Esophagus (tissue), 2 donors: Measurements from ENCODE around the gene HEMK1. TPM values are rescaled to one million over a fixed set of nuclear protein-coding genes. Genes with fewer than 3 reads are reported as not detected.

Experiments
- H3K27ac ChIP-seq, 2 donors: one replicate each; pipeline ENCODE4 v1.5.1; 2013; ENCODE audit warnings: low read depth in 2 of 2, mild to moderate bottlenecking in 2 of 2, inconsistent platforms in 1 of 2, low read length in 1 of 2, moderate library complexity in 1 of 2
- H3K27me3 ChIP-seq, 2 donors: one replicate each; pipeline ENCODE4 v1.6.1; 2013; ENCODE audit warnings: low read length in 2 of 2, control low read depth in 1 of 2, mild to moderate bottlenecking in 1 of 2; ENCODE audit not compliant: insufficient read depth in 2 of 2, control insufficient read depth in 1 of 2
- H3K36me3 ChIP-seq, 2 donors: one replicate each; pipeline ENCODE4 v1.6.1; 2013; ENCODE audit warnings: low read length in 1 of 2; ENCODE audit not compliant: control insufficient read depth in 2 of 2, insufficient read depth in 2 of 2
- H3K4me1 ChIP-seq, 2 donors: one replicate each; pipeline ENCODE4 v1.6.1; 2013; ENCODE audit warnings: low read length in 1 of 2; ENCODE audit not compliant: control insufficient read depth in 2 of 2, insufficient read depth in 2 of 2
- H3K4me3 ChIP-seq, 2 donors: one replicate each; pipeline ENCODE4 v1.5.1; 2013; ENCODE audit warnings: low read length in 2 of 2, mild to moderate bottlenecking in 2 of 2, low read depth in 1 of 2, moderate library complexity in 1 of 2
- H3K9me3 ChIP-seq, 2 donors: one replicate each; pipeline ENCODE4 v1.6.1; 2013; ENCODE audit warnings: mild to moderate bottlenecking in 2 of 2, low read depth in 1 of 2, low read length in 1 of 2, moderate library complexity in 1 of 2; ENCODE audit not compliant: control insufficient read depth in 2 of 2, insufficient read depth in 1 of 2
- WGBS, 2 donors: extraction: QIAGEN DNeasy Blood & Tissue Kit; methylation state at CpG; one replicate each; pipeline ENCODE4 v1.1.7; 2013; 5-methylcytosine and 5-hydroxymethylcytosine counted together
- polyA plus RNA-seq, 2 donors: library from polyadenylated mRNA; stranded (reverse); fragments of 200-250 nt; gene quantifications; one replicate each; pipeline ENCODE4 v1.2.3, GENCODE V29; 2013
- donor health status: healthy with polysubstance abuse.
- donor health status: Bipolar disorder and iron deficiency.

HEMK1 gene
- polyA plus RNA-seq, 2 donors = 8.3 to 12.9 TPM

GRCh38 chr3:50572158-50572557 is 2.8 kb downstream of the HEMK1 start:
- Histone ChIP-seq H3K27ac (peak overlapping the region; percentile 4 to 40), H3K4me1 (peaks cover 4 to 13% of the 10 kb centered on the region in 2 donors)

GRCh38 chr3:50572801-50573371 is 3.6 kb downstream of the HEMK1 start:
- Histone ChIP-seq H3K27ac (peak overlapping the region in 1 of 2 donors; percentile 4), H3K9me3 (no peaks in the 10 kb centered on the region), H3K36me3 (peaks cover 0 to 10% of the 10 kb centered on the region in 2 donors), H3K27me3 (no peaks in the 10 kb centered on the region), H3K4me3 (no peak overlapping the region), H3K4me1 (peaks cover 4 to 11% of the 10 kb centered on the region in 2 donors)
- 71 to 78% methylated on average over 4 of the region's 4 CpGs for WGBS, 2 donors

More at GRCh38 chr3:50572158-50572557, 2.8 kb downstream of the HEMK1 start:
- H3K9me3 ChIP-seq = no peaks in the 10 kb centered on the region
- H3K36me3 ChIP-seq = peaks cover 0 to 10% of the 10 kb centered on the region in 2 donors
- H3K27me3 ChIP-seq = no peaks in the 10 kb centered on the region
- no peak overlapping the region for H3K4me3 ChIP-seq
- WGBS, 2 donors = 9 to 11% methylated on average over 1 of the region's 1 CpG

GRCh38 chr3:50573566-50574443 is 4.5 kb downstream of the HEMK1 start:
- Histone ChIP-seq H3K27me3 (no peaks in the 10 kb centered on the region), H3K4me1 (peaks cover 4 to 11% of the 10 kb centered on the region in 2 donors), H3K27ac (no peak overlapping the region), H3K36me3 (peaks cover 6 to 13% of the 10 kb centered on the region in 2 donors), H3K9me3 (no peaks in the 10 kb centered on the region), H3K4me3 (no peak overlapping the region)
- WGBS, 2 donors = 72% methylated on average over 8 of the region's 8 CpGs

GRCh38 chr3:50574444-50574831 is 5.1 kb downstream of the HEMK1 start:
- H3K27ac ChIP-seq = peak overlapping the region in 1 of 2 donors; percentile 34
- H3K4me1 ChIP-seq = peaks cover 4 to 11% of the 10 kb centered on the region in 2 donors
- no peaks in the 10 kb centered on the region for H3K9me3 ChIP-seq
- H3K27me3 ChIP-seq = no peaks in the 10 kb centered on the region
- no peak overlapping the region for H3K4me3 ChIP-seq
- WGBS, 2 donors = 81 to 89% methylated on average over 1 of the region's 1 CpG
- H3K36me3 ChIP-seq = peaks cover 8 to 16% of the 10 kb centered on the region in 2 donors

GRCh38 chr3:50575372-50575771 is 6.0 kb downstream of the HEMK1 start:
- 55 to 75% methylated on average over 6 of the region's 6 CpGs for WGBS, 2 donors
- peak overlapping the region in 1 of 2 donors; percentile 28 for H3K27ac ChIP-seq
- no peaks in the 10 kb centered on the region for H3K27me3 ChIP-seq
- peaks cover 8 to 21% of the 10 kb centered on the region in 2 donors for H3K36me3 ChIP-seq
- H3K4me3 ChIP-seq = no peak overlapping the region
- H3K9me3 ChIP-seq = no peaks in the 10 kb centered on the region
- peaks cover 4 to 11% of the 10 kb centered on the region in 2 donors for H3K4me1 ChIP-seq

GRCh38 chr3:50577348-50577747 is 8.0 kb downstream of the HEMK1 start:
- H3K27ac ChIP-seq = no peak overlapping the region
- H3K36me3 ChIP-seq = peaks cover 8 to 35% of the 10 kb centered on the region in 2 donors
- H3K4me1 ChIP-seq = peaks cover 4 to 11% of the 10 kb centered on the region in 2 donors
- WGBS, 2 donors = 96 to 100% methylated on average over 2 of the region's 2 CpGs
- no peaks in the 10 kb centered on the region for H3K27me3 ChIP-seq
- no peaks in the 10 kb centered on the region for H3K9me3 ChIP-seq
- no peak overlapping the region for H3K4me3 ChIP-seq

- 82 to 83% methylated on average over 9 of the region's 9 CpGs for WGBS, 2 donors
- H3K27ac ChIP-seq = no peak overlapping the region
- H3K36me3 ChIP-seq = peaks cover 8 to 39% of the 10 kb centered on the region in 2 donors
These were observed 11.5 kb downstream of the HEMK1 start for GRCh38 chr3:50580683-50581458.

GRCh38 chr3:50581459-50581842 is 12.1 kb downstream of the HEMK1 start:
- H3K36me3 ChIP-seq = peaks cover 8 to 39% of the 10 kb centered on the region in 2 donors
- 94 to 95% methylated on average over 2 of the region's 2 CpGs for WGBS, 2 donors
- H3K27ac ChIP-seq = no peak overlapping the region

More at GRCh38 chr3:50580683-50581458, 11.5 kb downstream of the HEMK1 start:
- Histone ChIP-seq H3K4me3 (no peak overlapping the region), H3K9me3 (no peaks in the 10 kb centered on the region), H3K27me3 (no peaks in the 10 kb centered on the region), H3K4me1 (no peaks in the 10 kb centered on the region)

GRCh38 chr3:50582083-50582482 is 12.8 kb downstream of the HEMK1 start:
- Histone ChIP-seq H3K27ac (no peak overlapping the region), H3K36me3 (peaks cover 8 to 33% of the 10 kb centered on the region in 2 donors), H3K4me1 (no peaks in the 10 kb centered on the region), H3K4me3 (no peak overlapping the region), H3K9me3 (no peaks in the 10 kb centered on the region), H3K27me3 (no peaks in the 10 kb centered on the region)
- 74% methylated on average over 9 of the region's 9 CpGs for WGBS, 2 donors

More at GRCh38 chr3:50581459-50581842, 12.1 kb downstream of the HEMK1 start:
- Histone ChIP-seq H3K4me3 (no peak overlapping the region), H3K9me3 (no peaks in the 10 kb centered on the region), H3K27me3 (no peaks in the 10 kb centered on the region), H3K4me1 (no peaks in the 10 kb centered on the region)
